K562 treated with DMSO at 1 percent for 4 hours (cell line): ENCODE measurements around the gene KRTAP19-7. TPM values are rescaled to one million over a fixed set of nuclear protein-coding genes. Genes with fewer than 3 reads are reported as not detected.

ENCODE experiments used
- total RNA-seq: library from RNA; unstranded; fragments of 300-600 nt; gene quantifications from 2 replicates; pipeline ENCODE4 v1.2.3, GENCODE V29; 2022; ENCODE audit not compliant: insufficient read depth

Gene KRTAP19-7
- not detected in 2 replicates for total RNA-seq

GRCh38 chr21:30561264-30561895 lies at the start of gene KRTAP19-7:
Gene KRTAP19-7 (minus strand): TSS chr21:30561314. CDS start chr21:30561289, 25 bp downstream.

DNA sequence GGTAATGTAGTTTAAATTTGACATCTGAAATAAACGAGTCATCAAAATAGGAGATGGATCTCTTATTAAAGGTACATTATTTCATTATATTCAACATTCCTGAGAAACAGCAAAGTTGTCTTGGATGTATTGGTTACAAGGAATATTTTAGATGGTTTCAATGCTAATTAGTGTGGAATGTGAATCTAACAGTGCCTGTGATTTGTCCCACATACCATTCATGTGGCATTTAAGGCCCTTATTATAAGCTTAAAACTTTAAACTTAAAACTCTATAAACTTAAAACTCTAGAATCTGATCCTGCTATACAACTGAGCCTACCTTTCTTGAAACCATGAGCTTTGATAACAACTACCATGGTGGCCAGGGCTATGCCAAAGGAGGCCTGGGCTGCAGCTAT lies 39.7 kb upstream of the KRTAP19-7 start, which contains the start of gene KRTAP22-1:
Gene KRTAP22-1, plus strand, starts transcription at position 301 of the 400 bp plus-strand sequence.

DNA sequence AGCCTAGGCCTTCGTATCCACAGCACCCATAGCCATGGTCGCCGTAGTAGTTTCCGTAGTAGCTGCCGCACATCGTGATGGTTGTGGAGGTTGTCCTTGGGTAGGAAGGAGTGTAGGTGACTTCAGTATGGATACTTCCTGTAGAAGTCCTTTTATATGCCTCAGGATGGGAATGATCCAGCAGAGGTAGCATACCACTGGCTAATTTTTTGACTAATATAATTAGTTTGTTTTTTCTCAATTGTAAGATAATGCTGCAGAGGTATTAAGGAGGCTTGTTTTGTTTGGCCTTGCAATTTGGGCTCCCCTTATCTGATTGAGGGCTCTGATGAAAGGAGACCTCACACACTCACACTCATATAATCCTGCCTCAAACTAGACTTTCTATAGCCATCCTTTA lies 37.7 kb upstream of the KRTAP19-7 start, which contains the start of gene KRTAP6-2:
Gene KRTAP6-2, minus strand, starts transcription at position 101 of the 400 bp plus-strand sequence. Its CDS starts 28 bp downstream, at position 73.

GRCh38 chr21:30592140-30592539 lies 31.0 kb upstream of the KRTAP19-7 start, which contains the start of gene KRTAP6-3:
Gene KRTAP6-3 (plus strand): TSS chr21:30592440. CDS start chr21:30592446, 6 bp downstream.

GRCh38 chr21:30590297-30590696 lies 29.2 kb upstream of the KRTAP19-7 start, which contains the start of gene KRTAP22-2:
Gene KRTAP22-2 (minus strand): TSS chr21:30590397.

DNA sequence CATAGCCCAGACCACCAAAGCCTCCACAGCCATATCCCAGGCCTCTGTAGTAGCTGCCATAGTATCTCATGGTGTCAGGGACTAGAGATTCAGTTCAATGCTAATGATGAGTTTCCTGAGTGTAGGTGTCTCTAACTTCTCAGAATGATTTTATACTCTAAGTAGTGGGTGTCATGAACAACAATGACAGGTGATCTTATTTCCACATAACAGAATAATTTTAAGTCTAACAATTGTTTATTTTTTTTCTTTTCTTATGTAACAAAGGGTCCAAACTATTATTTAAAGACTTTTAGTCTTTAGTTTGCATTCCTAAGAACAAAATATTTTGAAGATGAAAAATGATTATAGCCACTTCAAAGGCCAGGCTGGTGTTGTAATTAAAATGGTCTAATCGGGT lies 19.4 kb downstream of the KRTAP19-7 start, which contains the start of gene KRTAP19-6:
Gene KRTAP19-6, minus strand, starts transcription at position 101 of the 400 bp plus-strand sequence. Its CDS starts 31 bp downstream, at position 70.

Other genes with a start within 250 kb of the KRTAP19-7 start
- gene KRTAP26-1, start 241.0 kb downstream of the KRTAP19-7 start, total RNA-seq, result not detected in 2 replicates
- gene KRTAP27-1, start 223.6 kb downstream of the KRTAP19-7 start, total RNA-seq, result not detected in 2 replicates
- gene KRTAP23-1, start 212.7 kb downstream of the KRTAP19-7 start, total RNA-seq, result not detected in 2 replicates
- gene KRTAP13-2, start 189.0 kb downstream of the KRTAP19-7 start, total RNA-seq, result not detected in 2 replicates
- not detected in 2 replicates for gene KRTAP13-1, start 165.3 kb downstream of the KRTAP19-7 start, total RNA-seq
- gene KRTAP13-3, start 135.4 kb downstream of the KRTAP19-7 start, total RNA-seq, result not detected in 2 replicates
- gene KRTAP13-4, start 131.1 kb downstream of the KRTAP19-7 start, total RNA-seq, result not detected in 2 replicates
- gene KRTAP15-1, start 121.0 kb downstream of the KRTAP19-7 start, total RNA-seq, result not detected in 2 replicates
- not detected in 2 replicates for gene KRTAP19-1, start 80.9 kb downstream of the KRTAP19-7 start, total RNA-seq
- not detected in 2 replicates for gene KRTAP19-2, start 73.9 kb downstream of the KRTAP19-7 start, total RNA-seq
- not detected in 2 replicates for gene KRTAP19-3, start 69.3 kb downstream of the KRTAP19-7 start, total RNA-seq
- gene KRTAP19-4, start 64.1 kb downstream of the KRTAP19-7 start, total RNA-seq, result not detected in 2 replicates
- not detected in 2 replicates for gene KRTAP19-5, start 59.2 kb downstream of the KRTAP19-7 start, total RNA-seq
- not detected in 2 replicates for gene KRTAP19-6, start 19.4 kb downstream of the KRTAP19-7 start, total RNA-seq
- not detected in 2 replicates for gene KRTAP22-2, start 29.1 kb upstream of the KRTAP19-7 start, total RNA-seq
- gene KRTAP6-3, start 31.1 kb upstream of the KRTAP19-7 start, total RNA-seq, result not detected in 2 replicates
- not detected in 2 replicates for gene KRTAP6-2, start 37.6 kb upstream of the KRTAP19-7 start, total RNA-seq
- not detected in 2 replicates for gene KRTAP22-1, start 39.8 kb upstream of the KRTAP19-7 start, total RNA-seq
- gene KRTAP6-1, start 52.6 kb upstream of the KRTAP19-7 start, total RNA-seq, result not detected in 2 replicates
- gene KRTAP20-1, start 55.1 kb upstream of the KRTAP19-7 start, total RNA-seq, result not detected in 2 replicates
- gene KRTAP20-4, start 59.3 kb upstream of the KRTAP19-7 start, total RNA-seq, result not detected in 2 replicates
- not detected in 2 replicates for gene KRTAP20-2, start 73.9 kb upstream of the KRTAP19-7 start, total RNA-seq
- gene KRTAP20-3, start 81.5 kb upstream of the KRTAP19-7 start, total RNA-seq, result not detected in 2 replicates
- not detected in 2 replicates for gene KRTAP21-3, start 157.5 kb upstream of the KRTAP19-7 start, total RNA-seq
- not detected in 2 replicates for gene KRTAP21-2, start 185.9 kb upstream of the KRTAP19-7 start, total RNA-seq
- not detected in 2 replicates for gene KRTAP21-1, start 194.1 kb upstream of the KRTAP19-7 start, total RNA-seq